Stimulated activated CD4-positive, alpha-beta T cell treated with anti-CD3 and anti-CD28 coated beads, TNF-alpha, amount 100 ng/mL, for 48 hours (primary cell): ENCODE results near the gene PLA2G4B.

Experiments used
- DNase-seq, 3 donors: peaks; one replicate each; pipeline ENCODE4 v3.0.0-alpha.2; 2020; ENCODE audit warnings: low read depth in 3 of 3

PLA2G4B gene

GRCh38 chr15:41838400-41838897 is at the start of gene PLA2G4B:
Gene PLA2G4B (plus strand): TSS chr15:41838847. CDS start chr15:41838914, 67 bp downstream.
- DNase-seq, result no peak

GRCh38 chr15:41789236-41789635 is 49.4 kb upstream of the PLA2G4B start:
- DNase-seq, result no peak

- DNase-seq, result no peak
These were observed 49.0 kb upstream of the PLA2G4B start for GRCh38 chr15:41789662-41790061.

- no peak for DNase-seq
These were observed 48.5 kb upstream of the PLA2G4B start for GRCh38 chr15:41790169-41790568.

GRCh38 chr15:41790756-41791546 is 47.7 kb upstream of the PLA2G4B start:
- DNase-seq, result no peak

GRCh38 chr15:41791547-41791937 is 47.1 kb upstream of the PLA2G4B start:
- DNase-seq, result no peak

GRCh38 chr15:41792000-41792637 is 46.5 kb upstream of the PLA2G4B start:
- no peak for DNase-seq

- no peak for DNase-seq
These were observed 44.6 kb upstream of the PLA2G4B start for GRCh38 chr15:41794081-41794480.

GRCh38 chr15:41795996-41796856 is 42.4 kb upstream of the PLA2G4B start:
- no peak for DNase-seq

GRCh38 chr15:41797201-41797944 is 41.3 kb upstream of the PLA2G4B start:
- no peak for DNase-seq

- no peak for DNase-seq
These were observed 39.8 kb upstream of the PLA2G4B start for GRCh38 chr15:41798607-41799487.

- DNase-seq, result no peak
These were observed 39.2 kb upstream of the PLA2G4B start for GRCh38 chr15:41799488-41799805.

- no peak for DNase-seq
These were observed 37.5 kb upstream of the PLA2G4B start for GRCh38 chr15:41801185-41801584.

GRCh38 chr15:41801850-41802455 is 36.7 kb upstream of the PLA2G4B start:
- DNase-seq, result no peak

GRCh38 chr15:41804361-41804760 is 34.3 kb upstream of the PLA2G4B start:
- DNase-seq, result no peak

GRCh38 chr15:41804916-41805666 is 33.6 kb upstream of the PLA2G4B start:
- no peak for DNase-seq

GRCh38 chr15:41805711-41806110 is 32.9 kb upstream of the PLA2G4B start:
- DNase-seq, result no peak

GRCh38 chr15:41806291-41807181 is 32.1 kb upstream of the PLA2G4B start:
- DNase-seq, result no peak
